GM19328 (cell line): Measurements from ENCODE around the gene KRT4.
"Not testable (repeated sequence)": the region's sequence is repeated elsewhere in the genome, so short reads cannot be mapped to it uniquely, and the experiment has no call there.

Experiments
- ATAC-seq: cut with Tn5 transposase; IDR thresholded peaks from one replicate; pipeline ENCODE4 v1.9.1; 2021; ENCODE audit warnings: mild to moderate bottlenecking, moderate library complexity; ENCODE audit not compliant: unreplicated experiment

The KRT4 gene

DNA sequence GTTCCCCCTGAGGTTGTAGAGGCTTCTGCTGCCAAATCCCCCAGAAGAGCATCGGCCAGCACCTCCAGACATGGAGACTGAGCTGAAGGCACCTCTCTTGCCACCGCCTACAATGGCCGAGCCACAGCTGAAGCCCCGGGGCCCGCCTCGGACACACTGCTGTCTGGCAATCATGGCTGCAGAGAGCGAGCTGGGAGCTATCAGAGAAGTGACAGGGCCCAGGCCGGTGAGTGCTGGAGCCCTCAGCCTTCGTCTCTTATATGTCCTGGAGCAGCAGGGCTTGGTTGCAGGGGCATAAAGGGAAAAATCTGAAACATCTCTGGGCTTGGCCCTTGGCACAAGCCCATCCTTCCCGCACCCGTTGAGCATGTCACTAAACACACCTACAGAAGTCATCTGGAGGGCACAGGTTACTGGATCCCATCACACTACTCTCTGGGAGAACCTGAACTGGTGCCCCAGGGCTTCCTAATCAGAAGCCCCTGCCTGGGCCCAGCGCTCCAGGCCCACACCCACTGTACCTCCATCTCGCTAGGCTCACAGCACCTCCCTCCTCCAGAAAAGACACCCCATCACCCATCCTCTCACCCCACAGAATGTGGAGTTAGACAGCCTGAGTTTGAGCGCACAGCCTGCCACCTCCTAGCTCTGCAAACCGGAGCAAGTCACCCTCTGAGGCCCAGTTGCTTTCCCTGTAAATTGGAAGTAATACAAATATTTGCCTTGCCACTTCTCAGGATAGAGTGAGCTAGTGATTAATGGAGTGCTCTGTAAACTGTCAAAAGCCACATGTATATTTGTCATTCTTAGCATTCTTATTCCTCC, at the start of gene KRT4:
TSS of gene KRT4 (minus strand) at position 232 of the 825 bp plus-strand sequence. CDS start at position 174, 58 bp downstream.
- ATAC-seq = no peak

DNA sequence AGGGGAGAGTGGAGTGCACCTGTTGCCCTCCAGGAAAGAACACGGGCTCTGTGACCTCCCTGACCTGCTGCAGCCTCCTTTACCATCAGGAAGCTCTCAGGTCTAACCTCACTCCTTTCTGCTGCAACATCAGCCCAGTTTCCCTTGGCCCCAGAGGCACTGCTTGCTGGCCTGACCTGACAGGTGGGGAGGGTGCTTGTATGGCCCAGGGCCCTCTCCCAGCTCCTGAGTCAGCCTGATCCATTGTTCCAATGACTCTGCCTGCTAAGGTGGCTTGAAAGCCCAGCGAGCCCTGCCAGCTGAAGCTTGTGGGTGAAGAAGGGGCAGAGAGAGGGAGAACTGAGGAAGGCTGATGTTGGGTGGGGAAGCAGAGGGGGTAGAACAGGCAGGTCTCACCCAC, 48.1 kb upstream of the KRT4 start:
- ATAC-seq = no peak

DNA sequence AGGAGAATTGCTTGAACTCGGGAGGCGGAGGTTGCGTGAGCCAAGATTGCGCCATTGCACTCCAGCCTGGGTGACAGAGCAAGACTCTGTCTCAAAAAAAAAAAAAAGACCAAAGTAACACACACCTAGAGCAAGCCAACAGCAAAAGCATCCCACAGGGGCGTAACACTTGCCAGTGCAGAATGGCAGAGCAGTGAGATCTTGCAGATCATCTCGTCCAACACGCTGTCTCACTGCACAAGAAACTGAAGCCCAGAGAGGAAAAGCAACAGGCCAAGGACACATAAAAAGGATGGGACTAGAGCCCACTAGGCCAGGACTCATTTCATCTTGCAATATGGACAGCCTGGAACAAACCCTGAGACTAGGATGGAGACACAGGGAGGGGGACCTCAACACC, 47.6 kb upstream of the KRT4 start:
- no peak for ATAC-seq

DNA sequence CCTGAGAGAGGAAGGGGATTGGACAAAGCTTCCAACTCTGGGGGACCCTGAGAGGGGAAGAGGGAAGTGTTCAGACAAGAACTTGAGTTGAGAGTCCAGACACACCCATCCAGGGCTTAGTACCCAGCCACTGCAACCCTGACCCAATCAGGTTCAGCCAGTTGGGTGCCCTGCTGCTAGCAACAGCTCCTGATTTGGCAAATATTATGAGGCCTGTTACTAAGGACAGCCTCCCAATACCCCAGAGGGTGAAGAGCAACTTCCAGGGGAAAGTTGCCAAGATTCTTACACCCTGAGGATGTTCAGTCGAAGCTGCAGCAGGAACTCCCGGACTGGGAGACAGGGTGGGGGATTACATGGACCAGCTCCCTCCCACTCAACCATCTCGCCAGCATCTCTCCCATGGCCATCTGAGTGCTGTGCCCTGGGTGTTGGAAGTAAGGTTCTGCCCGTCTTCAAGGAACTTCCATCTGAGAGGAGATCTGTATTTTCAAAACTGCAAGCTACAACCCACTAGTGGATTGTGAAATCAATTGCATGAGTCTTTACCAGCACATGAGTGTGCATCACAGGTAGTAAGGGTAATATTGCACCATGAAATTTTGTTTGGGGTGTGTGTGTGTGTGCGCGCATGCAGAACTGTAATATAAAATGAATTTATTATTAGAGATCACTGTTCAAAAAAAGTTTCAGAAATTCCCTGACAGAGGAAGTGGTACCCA, 46.3 kb upstream of the KRT4 start:
- ATAC-seq = no peak

DNA sequence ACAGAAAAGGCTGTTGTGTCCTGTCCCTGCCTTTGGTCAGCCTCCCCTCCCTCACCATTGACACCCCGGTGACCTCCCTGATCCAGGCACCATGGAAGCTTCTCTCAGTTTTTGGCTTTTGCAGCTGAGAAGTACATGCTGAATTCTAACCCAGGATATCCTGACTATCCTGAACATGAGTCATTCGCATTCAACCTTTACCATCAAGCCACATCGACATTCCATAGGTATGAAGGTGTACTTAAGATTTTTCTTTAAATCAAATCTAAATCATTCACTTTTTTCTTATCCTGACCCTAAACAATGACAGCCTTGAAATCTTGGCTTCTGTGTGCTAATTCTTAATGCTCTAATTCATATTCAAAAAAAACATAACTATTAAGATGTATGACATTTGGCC, 43.6 kb upstream of the KRT4 start:
- no peak for ATAC-seq

DNA sequence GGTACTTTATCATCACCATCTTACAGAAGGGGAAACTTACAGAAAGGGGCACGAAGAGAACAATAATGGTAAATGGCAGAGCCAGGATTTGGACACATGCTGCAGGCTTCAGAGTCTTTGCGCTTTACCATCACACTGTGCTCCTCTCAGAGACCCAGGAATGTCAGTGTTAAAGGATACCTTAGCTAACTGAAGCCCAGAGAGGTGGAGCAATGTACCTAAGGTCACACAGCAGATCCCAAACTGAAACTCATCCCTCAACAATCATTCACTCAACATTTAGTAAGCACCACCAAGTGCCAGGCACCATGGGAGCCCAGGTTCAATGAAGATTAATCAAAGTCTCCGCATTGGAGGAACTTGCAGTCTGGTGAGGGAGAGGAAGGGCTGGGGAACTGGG, 42.9 kb upstream of the KRT4 start:
- ATAC-seq = no peak

DNA sequence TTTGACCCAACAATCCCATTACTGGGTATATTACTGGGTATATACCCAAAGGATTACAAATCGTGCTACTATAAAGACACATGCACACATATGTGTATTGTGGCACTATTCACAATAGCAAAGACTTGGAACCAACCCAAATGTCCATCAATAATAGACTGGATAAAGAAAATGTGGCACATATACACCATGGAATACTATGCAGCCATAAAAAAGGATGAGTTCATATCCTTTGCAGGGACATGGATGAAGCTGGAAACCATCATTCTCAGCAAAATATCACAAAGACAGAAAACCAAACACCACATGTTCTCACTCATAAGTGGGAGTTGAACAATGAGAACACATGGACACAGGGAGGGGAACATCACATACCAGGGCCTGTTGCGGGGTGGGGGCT, 42.2 kb upstream of the KRT4 start:
- not testable (repeated sequence) for ATAC-seq

DNA sequence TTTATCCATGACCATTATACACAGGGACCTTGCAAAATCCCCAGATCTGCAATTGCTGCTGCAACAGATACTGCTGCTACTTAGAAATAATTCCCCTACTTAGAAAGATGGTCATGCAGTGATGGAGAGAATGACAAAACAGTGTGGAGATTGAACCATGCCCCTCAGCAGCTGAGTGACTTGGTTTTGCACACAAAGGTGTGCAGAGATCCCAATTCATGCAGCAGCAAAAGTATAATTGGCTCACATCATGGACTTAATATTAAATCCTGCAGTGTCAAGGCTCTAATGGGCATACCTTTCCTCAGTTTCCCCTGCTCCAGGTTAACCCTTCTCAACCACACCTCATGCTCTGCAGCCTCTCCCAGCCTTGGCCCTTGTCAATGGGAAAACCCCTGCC, 37.9 kb upstream of the KRT4 start:
- no peak for ATAC-seq

DNA sequence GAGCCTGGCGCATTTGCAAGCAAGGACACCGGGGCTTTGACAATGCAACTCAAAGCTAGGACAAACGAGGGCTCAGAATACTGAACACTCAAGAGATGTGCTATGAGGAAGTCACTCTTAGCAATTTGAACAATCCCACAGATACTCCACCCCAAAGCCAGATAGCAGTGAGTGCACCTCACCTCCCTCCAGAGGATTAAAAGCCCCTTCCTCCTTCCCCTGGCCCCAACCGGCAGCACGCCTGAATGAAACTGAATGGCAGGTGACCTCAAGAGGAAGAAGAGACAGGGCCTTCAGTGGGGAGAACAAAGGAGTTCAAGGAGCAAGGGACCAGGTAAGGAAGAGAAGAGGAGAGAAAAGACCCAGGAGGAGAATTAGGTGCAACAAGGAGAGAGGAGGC, 36.8 kb upstream of the KRT4 start:
- ATAC-seq = no peak

DNA sequence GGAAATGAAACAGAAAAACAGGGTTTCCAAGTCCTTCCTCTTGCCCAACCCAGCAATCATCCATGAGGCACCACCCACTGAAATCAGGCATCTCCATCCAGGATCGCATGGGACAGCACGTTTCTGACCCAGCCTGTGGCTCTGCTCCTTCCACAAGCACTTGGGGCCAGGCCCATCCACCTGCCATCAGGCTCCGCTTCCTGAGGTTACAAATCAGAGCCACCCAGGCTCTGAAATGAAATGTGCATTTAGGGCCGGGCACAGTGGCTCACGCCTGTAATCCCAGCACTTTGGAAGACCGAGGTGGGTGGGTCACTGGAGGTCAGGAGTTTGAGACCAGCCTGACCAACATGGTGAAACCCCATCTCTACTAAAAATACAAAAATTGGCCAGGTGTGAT, 35.6 kb upstream of the KRT4 start:
- ATAC-seq = no peak

DNA sequence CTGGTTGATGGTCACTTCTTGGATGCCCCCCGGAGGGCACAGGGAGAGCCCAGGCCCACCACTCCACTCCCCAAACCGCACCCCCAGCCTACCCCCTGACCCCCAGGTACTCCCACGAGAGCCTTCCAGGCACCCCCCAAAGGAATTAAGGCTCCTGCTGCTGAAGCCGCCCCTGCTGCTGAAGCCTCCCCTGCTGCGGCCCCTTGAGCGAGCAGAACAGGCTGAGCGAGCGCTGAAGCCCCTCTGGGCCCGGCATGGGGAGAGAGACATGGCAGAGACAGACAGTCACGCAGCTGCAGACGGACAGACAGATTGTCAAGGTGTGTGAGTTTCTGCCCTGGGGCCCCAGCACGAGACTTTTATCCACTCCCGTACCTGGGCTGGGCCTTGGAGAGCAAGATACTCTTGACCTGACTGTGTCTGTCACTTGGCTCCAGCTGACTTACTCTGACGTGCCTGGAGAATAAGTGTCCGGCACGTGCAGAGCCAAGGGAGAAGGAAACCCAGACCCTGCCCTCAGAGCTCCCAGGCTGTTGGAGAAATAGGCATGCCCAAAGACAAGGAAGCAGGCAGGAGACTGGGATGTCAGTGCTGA, 34.8 kb upstream of the KRT4 start, which contains the start of gene KRT78:
TSS of gene KRT78 (minus strand) at position 334 of the 595 bp plus-strand sequence. CDS start at position 270, 64 bp downstream.
- no peak for ATAC-seq

DNA sequence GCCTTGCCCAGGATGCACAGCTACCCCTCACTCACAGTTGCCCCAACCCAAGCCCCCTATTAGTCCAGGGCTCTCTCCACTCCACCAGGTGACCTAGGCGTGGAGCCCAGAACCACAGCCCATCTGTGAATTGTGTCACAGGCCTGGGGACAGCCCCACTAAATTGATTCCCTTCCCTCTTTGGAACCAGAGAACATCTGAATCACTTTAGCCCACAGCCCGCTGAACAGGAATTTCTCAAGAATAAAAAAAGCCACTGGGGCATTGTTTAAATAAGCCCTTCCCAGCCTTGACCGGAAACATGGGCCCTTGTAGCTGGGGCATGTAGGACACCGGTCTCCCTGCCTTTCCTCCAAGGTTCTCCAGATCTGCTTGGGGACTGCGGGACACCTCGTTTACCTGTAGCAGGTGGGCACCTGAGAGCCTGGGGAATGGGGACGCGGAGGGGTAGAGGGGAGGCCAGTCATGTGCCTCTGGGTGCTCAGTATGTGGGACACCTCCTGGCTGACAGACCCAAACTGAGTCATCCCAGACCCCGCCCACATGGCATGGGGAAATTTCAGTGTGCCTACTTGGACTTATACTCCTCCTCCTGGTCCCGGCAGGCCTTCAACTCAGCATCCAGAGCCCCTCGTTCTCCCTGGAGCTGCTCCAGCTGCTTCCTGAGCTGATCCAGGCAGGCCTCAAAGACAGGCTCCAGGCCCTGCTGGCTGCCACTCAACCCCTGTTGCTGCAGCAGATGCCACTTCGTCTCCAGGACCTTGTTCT, 33.6 kb upstream of the KRT4 start:
- no peak for ATAC-seq

DNA sequence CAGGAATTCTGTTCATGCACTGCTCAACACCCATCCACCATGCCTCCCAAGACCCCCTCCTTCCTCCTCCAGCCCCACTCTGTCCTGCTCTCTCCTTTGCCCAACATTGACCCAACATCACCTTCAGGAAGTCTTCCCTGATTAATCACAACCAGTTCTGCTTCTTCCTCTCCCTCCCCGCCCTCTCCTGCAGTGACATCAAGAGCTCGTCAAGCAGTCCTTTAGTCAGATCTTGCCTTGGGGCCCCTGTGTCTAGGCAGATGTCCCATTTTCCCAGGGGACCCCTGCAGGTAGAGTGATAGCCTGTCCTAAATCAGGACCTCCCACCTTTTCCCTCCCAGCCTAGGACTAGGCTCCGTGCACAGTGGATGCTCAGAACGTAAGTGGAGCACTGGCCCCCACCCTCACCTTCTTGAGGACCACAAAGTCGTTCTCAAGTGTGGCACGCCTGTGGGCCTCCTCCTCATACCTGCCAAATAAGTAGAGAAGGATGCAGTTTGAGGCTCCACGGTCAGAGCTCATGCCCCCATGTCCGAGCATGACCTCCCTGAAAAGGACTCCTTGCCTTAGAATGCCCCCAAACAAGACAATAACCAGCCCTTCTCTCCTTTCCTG, 32.5 kb upstream of the KRT4 start:
- no peak for ATAC-seq

DNA sequence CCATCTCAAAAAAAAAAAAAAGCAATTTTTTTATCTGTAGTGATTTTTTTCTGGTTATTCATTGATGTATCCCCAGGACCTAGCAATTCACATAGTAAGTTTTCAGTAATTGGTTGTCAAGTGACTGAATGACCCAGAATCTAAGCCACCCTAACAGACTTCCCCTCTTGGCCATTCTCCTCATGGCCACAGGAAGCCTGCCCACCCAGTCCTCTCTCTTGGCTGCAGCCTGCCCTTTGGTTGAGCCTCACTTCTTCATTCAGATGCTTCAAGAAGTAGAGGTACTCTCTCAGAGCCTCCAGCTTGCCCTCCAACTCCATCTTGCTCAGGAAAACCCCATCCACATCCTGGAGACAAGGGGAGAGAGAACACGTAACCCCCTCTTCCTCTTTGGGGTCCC, 32.0 kb upstream of the KRT4 start:
- no peak for ATAC-seq

DNA sequence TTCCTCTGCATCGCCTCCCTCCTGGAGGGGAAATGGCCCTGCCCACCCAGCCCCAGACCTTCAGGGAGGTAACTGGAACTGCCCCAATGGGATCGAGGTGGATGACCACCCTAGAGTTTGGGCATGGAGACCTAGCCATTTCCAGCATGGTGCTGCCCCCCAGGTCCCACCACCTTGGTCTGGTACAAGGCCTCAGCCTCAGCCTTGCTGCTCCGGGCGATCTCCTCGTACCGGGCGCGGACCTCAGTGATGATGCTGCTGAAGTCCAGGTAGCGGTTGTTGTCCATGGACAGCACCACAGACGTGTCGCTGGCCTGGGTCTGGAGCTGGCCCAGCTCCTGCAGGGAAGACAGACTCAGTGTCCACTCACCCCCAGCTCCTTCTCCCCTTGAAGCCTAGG, 30.5 kb upstream of the KRT4 start:
- no peak for ATAC-seq

DNA sequence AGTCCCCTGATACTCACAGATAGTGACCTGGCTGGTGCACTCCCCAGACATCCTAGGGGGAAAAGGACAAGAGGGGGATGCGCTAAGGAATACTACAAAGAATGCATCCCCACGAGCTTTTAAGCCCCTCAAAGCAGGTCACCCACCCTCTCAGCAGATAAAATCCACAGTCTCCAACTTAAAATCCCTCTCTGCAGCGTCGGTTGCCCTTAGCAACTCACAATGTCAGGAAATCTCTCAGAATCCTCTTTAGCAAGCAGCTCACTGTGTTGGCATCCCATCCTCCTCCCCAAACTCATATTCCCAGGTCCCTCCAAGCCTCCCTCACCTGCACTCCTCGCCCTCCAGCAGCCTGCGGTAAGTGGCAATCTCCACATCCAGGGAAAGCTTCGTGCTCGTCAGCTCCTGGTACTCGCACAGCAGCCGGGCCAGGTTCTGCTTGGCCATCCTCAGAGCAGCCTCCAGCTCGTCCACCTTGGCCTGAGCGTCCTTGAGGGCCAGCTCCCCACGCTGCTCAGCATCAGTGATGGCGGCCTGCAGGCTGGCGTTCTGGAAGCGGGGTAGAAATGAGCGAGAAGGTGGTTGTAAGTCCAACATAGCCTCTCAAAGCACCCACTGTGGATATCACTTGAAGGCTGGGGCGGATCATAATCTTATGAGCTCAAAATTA, 25.7 kb upstream of the KRT4 start:
- no peak for ATAC-seq

DNA sequence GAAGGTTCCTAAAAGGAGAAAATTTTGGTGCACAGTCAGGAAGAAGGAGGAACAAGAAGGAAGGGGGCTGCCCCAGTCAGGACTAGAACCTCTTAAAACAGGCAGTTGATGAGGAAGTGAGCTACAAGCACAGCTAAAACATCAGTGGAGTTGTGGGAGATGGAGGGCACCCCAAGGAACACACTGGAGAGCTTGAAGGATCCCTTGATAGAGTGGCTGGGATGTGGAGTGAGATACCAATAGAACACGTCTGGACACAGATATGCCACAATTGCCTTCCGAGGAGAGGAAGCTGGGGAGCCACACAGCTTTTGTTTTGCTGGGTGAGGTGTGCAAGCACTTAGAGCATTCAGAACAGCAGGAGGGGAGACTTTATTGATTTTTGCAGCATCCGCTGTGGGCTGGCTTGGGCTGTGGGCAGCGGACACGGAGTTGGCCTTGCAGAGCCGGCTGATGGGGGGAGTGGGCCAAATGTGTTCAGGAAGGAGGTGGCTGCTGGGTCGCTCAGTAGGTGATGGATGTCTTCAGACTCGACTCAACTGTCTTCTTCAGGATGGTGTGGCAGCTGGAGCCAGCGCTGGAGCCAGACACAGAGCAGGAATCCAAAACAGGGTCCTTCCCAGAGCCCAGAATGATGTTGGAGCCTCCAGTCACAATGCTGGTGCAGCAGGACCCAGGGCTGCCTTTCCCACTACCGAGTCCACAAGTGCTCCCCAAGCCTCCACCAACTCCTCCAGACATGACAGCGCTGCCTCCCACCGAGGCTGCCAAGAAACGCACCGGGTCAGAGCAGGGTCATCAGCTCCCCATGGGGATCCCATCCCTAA, 24.9 kb upstream of the KRT4 start:
- ATAC-seq = no peak

DNA sequence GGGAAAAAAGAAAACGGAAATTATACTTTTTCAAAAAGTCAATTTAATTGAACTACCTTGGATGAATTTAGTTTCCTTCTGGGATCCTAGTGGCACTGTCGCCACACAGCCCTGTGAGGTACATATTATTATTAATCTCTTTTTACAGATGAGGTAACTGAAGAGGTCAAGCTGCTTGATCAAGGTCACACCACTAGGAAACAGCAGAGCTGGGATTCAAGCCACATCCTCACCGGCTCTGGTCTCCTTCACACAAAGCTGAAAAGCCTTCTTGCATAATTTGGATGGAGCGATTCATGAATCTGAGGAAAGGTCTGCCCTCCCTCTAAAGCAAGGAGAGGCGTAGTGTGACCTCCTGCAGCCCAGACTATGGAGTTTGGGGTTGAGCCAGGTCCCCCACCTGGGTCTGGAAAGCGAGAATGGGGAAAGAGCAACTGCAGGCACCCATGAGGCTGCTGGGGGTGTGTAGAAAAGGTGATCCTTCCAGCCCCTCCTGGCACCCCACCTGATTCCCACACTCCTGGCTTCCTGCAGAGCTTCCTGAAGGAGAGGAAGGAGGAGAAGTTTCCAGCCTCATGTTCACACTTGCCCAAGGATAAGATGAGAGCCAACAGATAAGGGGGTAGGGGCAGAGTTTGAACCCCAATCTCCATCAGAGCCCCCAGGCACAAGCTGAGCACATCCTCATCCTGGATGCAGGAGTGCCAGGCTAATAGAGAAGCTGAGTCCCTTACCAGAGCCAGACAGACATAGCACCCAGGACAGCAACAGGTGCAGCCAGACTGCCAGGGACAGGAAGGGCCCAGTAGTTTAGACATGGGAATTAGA, 24.1 kb upstream of the KRT4 start:
- no peak for ATAC-seq

DNA sequence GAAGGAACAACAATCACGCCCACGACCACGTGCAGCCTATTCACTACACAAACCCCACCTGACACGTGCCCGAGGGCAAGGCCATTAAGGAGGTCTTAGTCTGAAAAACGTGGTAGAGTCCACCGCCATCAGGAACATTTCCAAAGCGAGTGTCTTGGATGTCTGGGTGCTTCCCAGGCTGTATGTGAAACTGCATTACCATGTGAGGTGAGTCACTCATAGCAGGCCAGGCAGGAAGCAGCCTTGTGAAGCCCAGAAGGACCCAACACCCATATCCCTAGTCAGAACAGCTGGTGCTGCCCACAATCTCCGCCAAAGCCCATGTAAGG, 23.5 kb upstream of the KRT4 start:
- no peak for ATAC-seq
